ENCODE data around the gene NEU2.

Gene NEU2

GRCh38 chr2:233009661-233010060 is 22.8 kb upstream of the NEU2 start:
- TF ChIP-seq EP300 (IDR thresholded peaks at IDR 0.05; ENCODE audit: borderline replicate concordance) (no peak), EGR1 (IDR thresholded peaks at IDR 0.05) (no peak), CREB1 (IDR thresholded peaks at IDR 0.05; ENCODE audit: low read depth) (no peak), FOXM1 (IDR thresholded peaks at IDR 0.05; ENCODE audit: borderline replicate concordance, low read depth) (no peak)
- TF ChIP-seq, protein P1, sequence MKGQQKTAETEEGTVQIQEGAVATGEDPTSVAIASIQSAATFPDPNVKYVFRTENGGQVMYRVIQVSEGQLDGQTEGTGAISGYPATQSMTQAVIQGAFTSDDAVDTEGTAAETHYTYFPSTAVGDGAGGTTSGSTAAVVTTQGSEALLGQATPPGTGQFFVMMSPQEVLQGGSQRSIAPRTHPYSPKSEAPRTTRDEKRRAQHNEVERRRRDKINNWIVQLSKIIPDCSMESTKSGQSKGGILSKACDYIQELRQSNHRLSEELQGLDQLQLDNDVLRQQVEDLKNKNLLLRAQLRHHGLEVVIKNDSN (IDR thresholded peaks at IDR 0.05): no peak

GRCh38 chr2:233010569-233011267 is 21.8 kb upstream of the NEU2 start:
- TF ChIP-seq TCF12 (IDR thresholded peaks at IDR 0.05; ENCODE audit: low read depth): no peak
- TF ChIP-seq, protein P1 (IDR thresholded peaks at IDR 0.05): no peak
- TF ChIP-seq EP300 (IDR thresholded peaks at IDR 0.05; ENCODE audit: borderline replicate concordance): no peak
- no peak for TF ChIP-seq TAF1 (IDR thresholded peaks at IDR 0.05; ENCODE audit: low read depth)

GRCh38 chr2:233011268-233011650 is 21.2 kb upstream of the NEU2 start:
- TF ChIP-seq CEBPB (IDR thresholded peaks at IDR 0.05): no peak
- no peak for TF ChIP-seq NFIC (IDR thresholded peaks at IDR 0.05)
- TF ChIP-seq FOXM1 (IDR thresholded peaks at IDR 0.05; ENCODE audit: borderline replicate concordance, low read depth): no peak
- TF ChIP-seq, protein P1 (IDR thresholded peaks at IDR 0.05): no peak
- TF ChIP-seq CREB1 (IDR thresholded peaks at IDR 0.05; ENCODE audit: low read depth): no peak
- TF ChIP-seq RAD21 (IDR thresholded peaks at IDR 0.05; ENCODE audit: low read depth): no peak
- TF ChIP-seq, protein P2, sequence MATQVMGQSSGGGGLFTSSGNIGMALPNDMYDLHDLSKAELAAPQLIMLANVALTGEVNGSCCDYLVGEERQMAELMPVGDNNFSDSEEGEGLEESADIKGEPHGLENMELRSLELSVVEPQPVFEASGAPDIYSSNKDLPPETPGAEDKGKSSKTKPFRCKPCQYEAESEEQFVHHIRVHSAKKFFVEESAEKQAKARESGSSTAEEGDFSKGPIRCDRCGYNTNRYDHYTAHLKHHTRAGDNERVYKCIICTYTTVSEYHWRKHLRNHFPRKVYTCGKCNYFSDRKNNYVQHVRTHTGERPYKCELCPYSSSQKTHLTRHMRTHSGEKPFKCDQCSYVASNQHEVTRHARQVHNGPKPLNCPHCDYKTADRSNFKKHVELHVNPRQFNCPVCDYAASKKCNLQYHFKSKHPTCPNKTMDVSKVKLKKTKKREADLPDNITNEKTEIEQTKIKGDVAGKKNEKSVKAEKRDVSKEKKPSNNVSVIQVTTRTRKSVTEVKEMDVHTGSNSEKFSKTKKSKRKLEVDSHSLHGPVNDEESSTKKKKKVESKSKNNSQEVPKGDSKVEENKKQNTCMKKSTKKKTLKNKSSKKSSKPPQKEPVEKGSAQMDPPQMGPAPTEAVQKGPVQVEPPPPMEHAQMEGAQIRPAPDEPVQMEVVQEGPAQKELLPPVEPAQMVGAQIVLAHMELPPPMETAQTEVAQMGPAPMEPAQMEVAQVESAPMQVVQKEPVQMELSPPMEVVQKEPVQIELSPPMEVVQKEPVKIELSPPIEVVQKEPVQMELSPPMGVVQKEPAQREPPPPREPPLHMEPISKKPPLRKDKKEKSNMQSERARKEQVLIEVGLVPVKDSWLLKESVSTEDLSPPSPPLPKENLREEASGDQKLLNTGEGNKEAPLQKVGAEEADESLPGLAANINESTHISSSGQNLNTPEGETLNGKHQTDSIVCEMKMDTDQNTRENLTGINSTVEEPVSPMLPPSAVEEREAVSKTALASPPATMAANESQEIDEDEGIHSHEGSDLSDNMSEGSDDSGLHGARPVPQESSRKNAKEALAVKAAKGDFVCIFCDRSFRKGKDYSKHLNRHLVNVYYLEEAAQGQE (IDR thresholded peaks at IDR 0.05; ENCODE audit: low read depth): no peak
- TF ChIP-seq MAX (IDR thresholded peaks at IDR 0.05): no peak
- TF ChIP-seq TCF12 (IDR thresholded peaks at IDR 0.05; ENCODE audit: low read depth): no peak
- no peak for TF ChIP-seq TEAD4 (IDR thresholded peaks at IDR 0.05)
- no peak for TF ChIP-seq YY1 (IDR thresholded peaks at IDR 0.05; ENCODE audit: low read depth)
- no peak for TF ChIP-seq ZBTB7A (IDR thresholded peaks at IDR 0.05; ENCODE audit: low read depth)
- TF ChIP-seq TAF1 (IDR thresholded peaks at IDR 0.05; ENCODE audit: low read depth): no peak
- TF ChIP-seq EGR1 (IDR thresholded peaks at IDR 0.05): no peak
- TF ChIP-seq EP300 (IDR thresholded peaks at IDR 0.05; ENCODE audit: borderline replicate concordance): no peak

DNA sequence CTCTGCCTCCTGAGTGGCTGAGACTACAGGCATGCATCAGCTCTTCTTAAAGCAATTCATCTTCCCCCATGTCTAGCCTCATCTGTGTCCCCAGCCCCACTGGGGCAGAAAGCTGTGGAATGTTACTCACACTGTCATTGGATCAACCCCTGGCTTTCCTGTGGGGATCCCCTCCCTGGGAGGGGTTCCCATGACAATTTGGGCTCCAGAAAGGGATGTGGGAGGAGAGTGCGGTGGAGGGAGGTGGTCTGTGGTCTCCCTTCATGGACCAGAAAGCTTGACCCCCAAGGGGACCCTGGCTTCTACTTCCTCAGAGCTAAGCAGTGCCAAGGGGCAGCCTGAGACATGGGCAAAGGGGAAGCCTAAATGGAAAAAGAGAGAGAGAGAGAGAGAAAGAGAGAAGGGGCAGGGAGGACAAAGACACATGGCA is 20.8 kb upstream of the NEU2 start:
- TF ChIP-seq YY1 (IDR thresholded peaks at IDR 0.05; ENCODE audit: low read depth) (no peak), FOXM1 (IDR thresholded peaks at IDR 0.05; ENCODE audit: borderline replicate concordance, low read depth) (no peak)

DNA sequence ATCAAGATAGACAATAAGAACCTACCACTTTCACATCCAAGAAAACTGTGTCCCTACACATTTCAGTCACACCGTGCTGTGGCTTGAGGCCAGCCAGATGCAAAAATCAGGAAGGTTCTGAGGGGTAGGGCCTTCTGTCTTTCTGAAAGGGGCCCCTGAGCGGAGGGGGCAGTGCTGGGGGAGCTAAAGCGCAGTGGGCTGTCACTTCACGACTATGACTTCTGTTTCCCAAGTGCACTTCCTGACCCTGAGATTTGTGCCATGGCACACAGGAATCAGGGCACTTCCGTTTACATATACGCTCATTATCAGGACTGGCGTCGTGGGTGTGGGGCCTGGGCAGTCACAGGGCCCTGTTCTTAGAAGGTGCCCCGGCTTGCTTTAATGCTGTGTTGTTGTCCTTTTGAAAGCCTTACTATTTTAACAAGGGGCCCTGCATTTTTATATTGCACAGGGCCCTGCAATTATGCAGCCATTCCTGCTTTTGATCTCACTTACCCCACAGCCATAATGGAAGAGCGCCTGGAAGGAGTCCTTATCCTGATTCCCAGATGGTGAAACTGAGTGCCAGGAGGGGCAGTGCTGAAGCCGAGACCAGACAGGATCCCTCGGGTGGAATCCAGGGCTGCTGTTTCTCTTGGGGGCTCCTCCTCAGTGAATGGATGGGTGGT is 20.0 kb upstream of the NEU2 start:
- TF ChIP-seq CREB1 (IDR thresholded peaks at IDR 0.05; ENCODE audit: low read depth): no peak
- no peak for TF ChIP-seq MAX (IDR thresholded peaks at IDR 0.05)
- TF ChIP-seq, protein P1 (IDR thresholded peaks at IDR 0.05): no peak
- no peak for TF ChIP-seq CEBPB (IDR thresholded peaks at IDR 0.05)
- TF ChIP-seq EGR1 (IDR thresholded peaks at IDR 0.05): no peak
- no peak for TF ChIP-seq TEAD4 (IDR thresholded peaks at IDR 0.05)
- no peak for TF ChIP-seq TCF12 (IDR thresholded peaks at IDR 0.05; ENCODE audit: low read depth)
- TF ChIP-seq, protein P2 (IDR thresholded peaks at IDR 0.05; ENCODE audit: low read depth): no peak
- no peak for TF ChIP-seq FOXM1 (IDR thresholded peaks at IDR 0.05; ENCODE audit: borderline replicate concordance, low read depth)
- TF ChIP-seq ZBTB7A (IDR thresholded peaks at IDR 0.05; ENCODE audit: low read depth): no peak
- TF ChIP-seq EP300 (IDR thresholded peaks at IDR 0.05; ENCODE audit: borderline replicate concordance): no peak
- no peak for TF ChIP-seq YY1 (IDR thresholded peaks at IDR 0.05; ENCODE audit: low read depth)
- no peak for TF ChIP-seq TAF1 (IDR thresholded peaks at IDR 0.05; ENCODE audit: low read depth)
- TF ChIP-seq NFIC (IDR thresholded peaks at IDR 0.05): no peak
